ENCODE results near the gene NDOR1.

- no peak for TF ChIP-seq GATA2 (IDR thresholded peaks at IDR 0.05; ENCODE audit: low read depth, low read length)
- TF ChIP-seq GATA3 (IDR thresholded peaks at IDR 0.05; ENCODE audit: low read depth, low read length) = no peak
Observed at GRCh38 chr9:137216188-137216965, 10.9 kb downstream of the NDOR1 start.

Data from SH-SY5Y (cell line).